ENCODE measurements around the gene EHMT1.

- TF ChIP-seq SIN3A (IDR thresholded peaks at IDR 0.05; ENCODE audit: borderline replicate concordance, insufficient read depth, low read length) = no peak
- TF ChIP-seq REST (IDR thresholded peaks at IDR 0.05; ENCODE audit: insufficient read depth in 1 of 2, low read depth in 2 of 2, low read length in 2 of 2) = no peak
- TF ChIP-seq TAF1 (IDR thresholded peaks at IDR 0.05; ENCODE audit: borderline replicate concordance, insufficient read depth, low read length) = no peak
- no peak for TF ChIP-seq POLR2AphosphoS5 (IDR thresholded peaks at IDR 0.05; ENCODE audit: low read depth, low read length)
Observed at GRCh38 chr9:137575364-137575715, 43.5 kb upstream of the EHMT1 start.
